Measurements from ENCODE around the gene ALDH1L2.

ALDH1L2 gene

DNA sequence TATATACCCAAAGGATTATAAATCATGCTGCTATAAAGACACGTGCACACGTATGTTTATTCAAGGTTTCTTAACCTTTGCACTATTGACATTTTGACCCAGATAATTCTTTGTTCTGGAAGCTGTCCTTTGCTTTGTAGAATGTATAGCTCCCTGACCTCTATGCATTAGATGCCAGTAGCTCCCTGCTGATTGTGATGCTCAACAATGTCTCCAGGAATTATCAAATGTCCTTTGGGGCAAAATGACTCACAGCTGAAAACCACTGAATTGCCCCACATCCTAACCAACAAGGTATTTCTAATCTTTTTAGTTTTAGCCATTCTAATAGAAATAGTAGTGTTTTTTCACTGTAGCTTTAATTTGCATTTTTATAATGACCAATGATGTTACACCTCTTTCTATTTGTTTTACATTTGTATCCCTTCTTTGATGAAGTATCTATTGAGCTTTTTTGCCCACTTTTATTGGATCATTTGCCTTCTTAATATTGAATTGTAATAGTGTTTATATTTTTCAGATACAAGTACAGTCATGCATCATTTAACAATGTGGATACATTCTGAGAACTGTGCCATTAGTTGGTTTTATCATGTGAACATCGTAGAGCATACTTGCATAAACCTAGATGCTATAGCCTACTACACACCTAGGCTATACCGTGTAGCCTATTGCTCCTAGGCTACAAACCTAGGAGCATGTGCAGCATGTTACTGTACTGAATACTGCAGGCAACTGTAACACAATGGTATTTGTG lies 108.5 kb downstream of the ALDH1L2 start:
- DNase-seq = no peak

DNA sequence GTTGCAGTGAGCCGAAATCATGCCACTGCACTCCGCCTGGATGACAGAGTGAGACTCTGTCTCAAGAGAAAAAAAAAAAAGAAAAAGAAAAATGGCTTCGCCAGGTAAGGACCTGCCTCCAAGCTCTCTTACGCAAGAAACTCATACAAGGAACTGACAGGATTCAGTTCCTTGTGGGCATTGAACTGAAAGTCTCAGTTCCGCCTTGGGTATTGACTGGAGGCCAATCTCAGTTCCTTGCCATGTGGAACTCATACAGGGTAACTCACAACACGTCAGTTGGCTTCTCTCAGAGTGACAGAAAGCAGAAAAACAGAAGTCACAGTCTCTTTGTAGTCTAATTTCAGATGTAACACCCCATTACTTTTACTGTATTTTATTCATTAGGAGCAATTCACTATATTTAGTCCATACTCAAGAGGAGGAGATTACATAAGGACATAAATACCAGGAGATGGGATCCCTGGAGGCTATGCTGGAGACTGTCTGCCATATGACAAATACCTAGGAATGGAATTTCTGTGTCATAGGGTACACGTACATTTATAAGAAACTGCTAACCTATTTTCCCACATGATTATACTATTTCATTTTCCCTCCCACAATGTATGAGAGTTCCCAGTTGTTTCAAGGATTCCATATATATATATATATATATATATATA lies 109.5 kb downstream of the ALDH1L2 start:
- DNase-seq = no peak

DNA sequence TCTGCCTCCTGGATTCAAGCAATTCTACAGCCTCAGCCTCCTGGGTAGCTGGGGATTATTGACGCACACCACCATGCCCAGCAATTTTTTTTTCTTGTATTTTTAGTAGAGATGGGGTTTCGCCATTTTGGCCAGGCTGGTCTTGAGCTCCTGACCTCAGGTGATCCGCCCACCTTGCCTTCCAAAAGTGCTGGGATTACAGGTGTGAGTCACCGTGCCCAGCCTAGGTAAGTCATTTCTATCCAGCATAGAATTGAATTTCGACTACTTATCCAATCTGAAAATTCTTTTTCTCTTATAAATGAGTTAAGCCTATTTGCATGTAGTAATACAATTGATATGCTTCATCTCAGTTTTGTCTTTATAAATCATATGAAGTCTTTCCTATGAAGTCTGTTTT lies 111.0 kb downstream of the ALDH1L2 start:
- DNase-seq = no peak

DNA sequence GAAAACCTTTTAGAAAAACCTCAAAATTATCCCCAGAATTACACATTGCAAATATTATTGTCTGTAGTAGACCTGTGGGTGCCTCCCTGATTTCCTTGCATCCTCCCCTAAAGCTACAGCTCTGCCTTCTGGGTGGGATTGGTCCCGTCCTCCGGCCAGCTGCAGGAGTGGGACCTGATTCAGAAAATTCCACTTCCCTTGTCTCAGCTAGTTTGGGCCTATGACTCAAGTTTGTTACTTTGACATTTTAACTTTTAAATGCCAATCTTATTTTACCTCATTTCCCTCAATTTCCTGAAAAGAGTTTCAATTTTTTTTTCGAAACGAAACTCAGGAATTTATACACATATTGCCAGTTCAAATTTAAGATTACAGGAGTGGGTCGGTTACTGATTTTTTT lies 113.0 kb downstream of the ALDH1L2 start:
- DNase-seq = no peak

Data from SHP77 (cell line).